Stimulated activated CD4-positive, alpha-beta T cell treated with anti-CD3 and anti-CD28 coated beads, Interleukin-2, amount 100 ng/mL, for 48 hours (primary cell): ENCODE data around the gene LSM6.

Source experiments
- DNase-seq, 2 donors: peaks; one replicate each; pipeline ENCODE4 v3.0.0-alpha.2; 2020

Gene LSM6

DNA sequence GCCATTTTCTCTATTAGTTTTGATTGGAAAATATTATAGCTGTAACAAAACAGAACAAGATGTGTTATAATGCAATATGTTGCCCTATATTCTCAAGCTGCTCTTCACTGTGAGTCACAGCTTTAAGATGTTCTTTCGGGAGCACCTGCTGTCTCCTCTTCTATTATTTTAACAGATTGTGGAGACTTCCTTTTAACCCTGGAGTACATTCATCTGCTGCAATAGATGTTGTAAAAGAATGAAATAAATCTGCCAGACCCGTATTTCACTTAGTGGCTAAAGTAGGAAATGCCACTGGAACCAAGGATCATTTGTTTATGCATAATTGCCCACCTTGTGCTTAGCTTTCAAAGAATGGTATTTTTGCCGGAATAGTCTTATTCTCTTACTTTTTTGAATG lies 11.1 kb downstream of the LSM6 start:
- DNase-seq = no peak

DNA sequence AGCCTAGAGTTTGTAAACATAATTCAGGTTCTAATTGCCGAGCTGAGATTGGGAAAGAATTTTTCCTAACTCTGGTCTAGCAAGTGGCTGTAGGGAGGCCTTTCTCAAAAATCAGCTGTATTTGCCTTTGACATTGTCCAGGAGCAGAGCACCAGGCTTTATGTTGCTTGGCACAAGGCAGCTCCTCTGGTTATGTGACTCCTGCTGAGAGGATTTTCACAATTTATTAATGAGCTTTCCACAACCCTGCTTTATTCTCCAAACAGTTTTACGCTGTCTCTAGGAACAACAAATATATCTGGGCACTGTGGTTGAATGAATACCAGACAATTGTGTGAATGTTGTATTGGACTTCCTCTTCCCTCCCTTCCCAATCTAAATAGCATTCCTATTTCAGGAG lies 14.9 kb downstream of the LSM6 start:
- DNase-seq = no peak

GRCh38 chr4:146191766-146192458 lies 16.4 kb downstream of the LSM6 start:
- DNase-seq = no peak

DNA sequence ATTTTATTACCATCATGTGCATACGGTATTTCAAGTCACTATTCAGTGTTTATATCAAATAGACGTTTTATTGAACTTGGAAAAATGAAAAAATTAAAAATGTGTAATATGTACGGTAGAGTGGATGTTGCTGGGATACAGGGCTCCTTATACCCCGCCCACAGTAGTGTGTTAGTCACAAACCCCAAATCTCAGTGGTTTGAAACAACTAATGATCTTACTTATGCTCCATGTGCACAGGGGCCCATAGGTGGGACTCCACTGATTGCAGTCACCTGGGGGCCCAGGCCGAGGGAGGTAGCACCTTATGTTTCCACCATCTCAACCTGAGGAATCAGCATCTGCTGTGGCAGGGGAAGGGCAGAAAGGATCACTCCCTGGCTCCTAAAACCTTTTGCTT lies 18.1 kb downstream of the LSM6 start:
- DNase-seq = no peak

- no peak for DNase-seq
Observed at GRCh38 chr4:146194212-146194611, 18.7 kb downstream of the LSM6 start.

DNA sequence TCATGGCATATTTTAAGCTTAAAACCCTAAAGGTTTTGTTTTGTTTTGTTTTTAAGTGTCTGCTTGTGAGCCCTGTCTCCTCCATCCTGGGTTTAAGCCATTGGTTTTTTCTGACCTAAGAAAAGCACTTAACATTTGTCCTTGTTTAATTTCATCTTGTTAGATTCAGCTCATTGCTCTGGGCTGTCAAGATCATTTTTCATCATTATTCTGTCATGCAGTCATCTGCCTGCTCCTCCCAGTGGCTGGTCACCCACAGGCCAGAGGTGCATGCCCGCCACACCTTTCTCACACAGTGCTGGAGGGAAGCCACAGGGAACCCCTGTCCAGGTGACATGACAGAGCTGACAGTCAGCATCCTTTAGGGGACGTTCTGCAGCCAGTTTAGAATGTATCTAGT lies 27.1 kb downstream of the LSM6 start:
- DNase-seq = no peak

- no peak for DNase-seq
Observed at GRCh38 chr4:146207410-146207809, 31.9 kb downstream of the LSM6 start.

DNA sequence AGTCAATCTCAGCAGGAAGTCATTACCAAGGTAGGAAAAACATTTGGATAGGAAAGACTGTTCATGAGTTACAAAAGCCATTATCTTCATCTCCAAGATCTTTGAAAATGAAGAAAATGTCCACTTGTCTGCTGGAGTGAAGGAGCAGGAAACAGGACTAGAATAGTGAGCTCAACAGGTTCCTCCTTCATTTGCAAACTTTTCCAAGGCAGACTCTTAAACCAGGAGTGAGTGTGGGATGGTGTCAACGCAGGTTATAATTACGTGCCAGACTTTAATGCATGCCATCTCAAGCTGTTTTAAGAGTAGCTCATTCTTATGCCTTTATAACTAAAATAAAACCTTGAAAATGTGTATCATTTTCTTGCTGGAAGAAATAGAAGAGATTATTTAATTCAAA lies 35.4 kb downstream of the LSM6 start:
- no peak for DNase-seq

DNA sequence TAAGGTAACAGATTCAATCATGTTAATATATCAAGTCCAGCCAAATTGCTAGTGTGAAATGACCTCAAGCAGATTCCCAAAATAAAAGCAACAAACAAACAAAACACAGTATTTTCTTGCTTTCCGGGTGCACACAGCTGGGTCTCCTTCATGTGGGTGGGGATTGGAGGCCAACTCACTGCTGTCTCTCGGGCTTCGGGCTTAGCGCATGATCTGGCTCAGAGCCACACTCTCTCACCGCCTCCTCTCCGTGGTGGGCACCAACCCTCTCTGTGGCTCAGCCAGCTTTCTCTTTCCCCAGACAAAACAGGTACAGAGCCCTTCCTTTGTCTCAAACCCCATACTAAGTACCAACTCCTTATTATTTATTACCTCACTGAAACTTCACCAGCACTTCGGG lies 35.9 kb downstream of the LSM6 start:
- DNase-seq = no peak

- no peak for DNase-seq
Observed at GRCh38 chr4:146212781-146213180, 37.3 kb downstream of the LSM6 start.

GRCh38 chr4:146214238-146214637 lies 38.7 kb downstream of the LSM6 start, which contains the start of gene REELD1:
TSS of gene REELD1 (plus strand) at chr4:146214538. CDS start at chr4:146216953, 2,415 bp downstream.
- DNase-seq = no peak

- no peak for DNase-seq
Observed at GRCh38 chr4:146222313-146222712, 46.8 kb downstream of the LSM6 start.

GRCh38 chr4:146224326-146224966 lies 48.9 kb downstream of the LSM6 start:
- no peak for DNase-seq

- no peak for DNase-seq
Observed at GRCh38 chr4:146229406-146229805, 53.9 kb downstream of the LSM6 start.

DNA sequence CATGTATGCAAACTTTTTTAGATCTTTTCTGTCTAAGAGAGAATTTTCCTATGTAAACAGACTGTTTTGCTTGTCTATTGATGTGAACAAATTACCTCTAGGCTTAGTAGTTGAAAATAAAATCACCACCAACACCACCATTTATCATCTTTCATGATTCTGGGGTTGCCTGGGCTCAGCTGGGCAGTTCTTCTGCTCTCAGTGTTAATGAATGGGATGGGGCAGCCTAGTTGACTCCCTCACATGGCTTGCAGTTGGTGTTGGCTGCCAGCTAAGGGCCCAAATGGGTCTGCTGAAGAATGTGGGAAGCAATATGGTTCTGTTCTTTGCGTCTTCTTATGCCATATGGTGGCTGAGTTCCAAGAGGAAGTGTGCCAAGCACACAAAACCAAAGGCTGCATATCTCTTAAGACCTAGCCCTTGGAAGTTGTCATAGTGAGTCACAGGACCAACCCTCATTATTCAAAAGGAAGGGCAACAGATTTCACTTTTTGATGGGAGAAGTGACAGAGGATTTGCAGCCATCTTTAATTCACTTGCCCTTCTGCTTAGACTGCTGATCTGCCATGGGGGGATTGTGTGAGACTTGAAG lies 56.7 kb downstream of the LSM6 start:
- DNase-seq = no peak

DNA sequence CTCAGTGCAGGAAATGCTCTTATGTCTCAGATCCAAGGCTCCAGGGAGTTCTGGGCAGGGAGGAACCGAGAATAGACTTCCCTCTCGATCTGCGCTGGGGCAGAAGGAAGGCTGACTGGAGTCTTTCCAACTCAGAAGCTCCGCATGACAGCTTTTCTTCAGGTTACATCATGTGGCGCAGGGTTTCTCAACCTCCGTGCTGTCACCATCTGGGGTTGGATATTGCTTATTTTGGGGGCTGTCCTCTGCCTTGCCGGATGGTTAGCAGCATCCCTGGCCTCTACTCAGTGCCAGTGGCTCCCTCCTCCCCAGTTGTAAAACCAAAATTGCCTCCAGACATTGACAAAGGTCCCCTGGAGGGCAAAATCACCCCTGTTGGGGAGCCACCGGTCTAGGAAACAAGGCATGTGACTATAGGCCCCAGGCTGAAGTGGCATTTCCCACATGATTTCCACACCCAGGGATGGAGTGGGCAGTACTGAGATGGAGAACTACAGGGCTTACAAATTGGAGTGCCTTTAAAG lies 60.2 kb downstream of the LSM6 start:
- DNase-seq = no peak

DNA sequence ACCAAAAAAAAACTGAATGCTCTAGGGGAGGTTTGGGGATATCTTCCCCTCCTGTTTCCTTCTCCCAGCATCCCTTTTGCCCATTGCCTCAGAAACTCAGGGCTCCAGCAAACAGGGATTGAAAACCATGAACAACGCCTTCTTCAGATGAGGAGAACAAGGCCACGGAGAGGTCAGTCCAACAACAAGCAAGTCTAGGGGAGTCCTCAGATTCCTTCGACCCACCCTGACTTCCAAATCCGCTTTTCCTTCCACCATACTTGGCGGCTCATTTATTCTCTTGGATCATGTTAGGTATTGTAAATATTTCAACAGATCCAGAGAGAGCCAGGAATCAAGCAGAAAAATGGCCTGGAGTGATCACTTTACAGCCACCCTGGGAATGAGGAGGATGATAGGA lies 60.7 kb downstream of the LSM6 start:
- DNase-seq = no peak

DNA sequence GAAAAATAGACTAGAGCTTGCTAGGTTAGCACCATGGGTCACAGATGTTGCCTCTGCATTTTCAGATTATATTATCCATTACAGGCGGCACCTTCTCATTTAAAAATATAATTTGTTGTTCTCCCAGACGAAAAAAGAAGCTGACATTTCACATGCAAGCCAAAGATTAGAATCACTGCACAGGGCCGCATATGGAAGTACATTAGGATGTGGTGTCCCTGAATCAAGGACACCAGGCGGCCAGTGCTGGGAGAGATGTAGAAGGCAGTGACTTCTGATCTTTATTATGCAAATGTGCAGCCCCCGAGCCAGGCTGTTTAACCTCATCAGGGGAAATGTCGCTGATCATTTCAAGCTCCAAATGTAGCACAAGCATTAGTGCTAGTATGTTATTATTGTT lies 61.6 kb downstream of the LSM6 start:
- no peak for DNase-seq

DNA sequence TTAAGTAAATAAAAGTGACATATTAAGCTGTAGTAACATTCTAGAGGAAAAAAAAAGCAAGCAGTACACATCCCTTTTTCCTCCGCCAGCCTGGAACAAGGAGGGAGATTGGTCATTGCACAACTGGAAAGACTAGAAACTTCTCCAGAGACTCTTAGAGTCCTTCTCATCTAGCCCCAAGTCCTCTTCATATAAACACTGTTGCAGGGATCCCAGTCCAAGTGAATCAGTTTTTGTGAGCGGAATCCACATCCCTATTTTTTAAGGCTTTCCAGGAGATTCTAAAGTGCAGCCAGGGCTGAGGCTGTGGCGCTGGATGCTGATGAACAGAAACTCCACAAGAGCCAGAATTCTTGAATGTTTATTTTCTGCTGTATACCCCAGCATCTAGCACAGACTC lies 62.6 kb downstream of the LSM6 start:
- DNase-seq = no peak
